Measurements from ENCODE around the gene VAMP4.

VAMP4 gene

GRCh38 chr1:171762143-171762563 is 20.3 kb upstream of the VAMP4 start:
- TF ChIP-seq CTCF (IDR thresholded peaks at IDR 0.05; ENCODE audit: extremely low read depth, missing control alignments), result no peak
- no peak for DNase-seq (ENCODE audit: low spot score)

- TF ChIP-seq CTCF (IDR thresholded peaks at IDR 0.05; ENCODE audit: extremely low read depth, missing control alignments), result no peak
- DNase-seq (ENCODE audit: low spot score), result no peak
Observed at GRCh38 chr1:171758011-171758410, 16.1 kb upstream of the VAMP4 start.

GRCh38 chr1:171756856-171757255 is 15.0 kb upstream of the VAMP4 start:
- TF ChIP-seq CTCF (IDR thresholded peaks at IDR 0.05; ENCODE audit: extremely low read depth, missing control alignments), result no peak
- DNase-seq (ENCODE audit: low spot score), result no peak

GRCh38 chr1:171754971-171755370 is 13.1 kb upstream of the VAMP4 start:
- TF ChIP-seq CTCF (IDR thresholded peaks at IDR 0.05; ENCODE audit: extremely low read depth, missing control alignments), result no peak
- no peak for DNase-seq (ENCODE audit: low spot score)

GRCh38 chr1:171754353-171754705 is 12.5 kb upstream of the VAMP4 start:
- DNase-seq (ENCODE audit: low spot score), result no peak

GRCh38 chr1:171753685-171754352 is 12.0 kb upstream of the VAMP4 start:
- no peak for TF ChIP-seq CTCF (IDR thresholded peaks at IDR 0.05; ENCODE audit: extremely low read depth, missing control alignments)
- DNase-seq (ENCODE audit: low spot score), result no peak

More at GRCh38 chr1:171754353-171754705, 12.5 kb upstream of the VAMP4 start:
- no peak for TF ChIP-seq CTCF (IDR thresholded peaks at IDR 0.05; ENCODE audit: extremely low read depth, missing control alignments)

GRCh38 chr1:171753182-171753581 is 11.3 kb upstream of the VAMP4 start:
- DNase-seq (ENCODE audit: low spot score), result no peak
- TF ChIP-seq CTCF (IDR thresholded peaks at IDR 0.05; ENCODE audit: extremely low read depth, missing control alignments), result no peak

Measured in GM20000 (cell line).